ENCODE measurements around the gene GTSE1. TPM values are rescaled to one million over a fixed set of nuclear protein-coding genes. Genes with fewer than 3 reads are reported as not detected.

The GTSE1 gene
- total and polyA plus RNA-seq, 10 donors: 1.3 to 5.2 (median 3.0) TPM

GRCh38 chr22:46362934-46363515, 66.4 kb downstream of the GTSE1 start:
- Histone ChIP-seq H3K4me1 (peaks cover 0 to 16% (median 6%) of the 10 kb centered on the region in 6 donors), H3K36me3 (peaks cover 0 to 52% (median 10%) of the 10 kb centered on the region in 6 donors), H3K4me3 (no peak overlapping the region), H3K27me3 (replicated peaks in 1 of 7) (peaks cover 0 to 41% (median 12%) of the 10 kb centered on the region in 7 donors), H3K9me3 (no peaks in the 10 kb centered on the region), H3K27ac (no peak overlapping the region)
- TF ChIP-seq CTCF (IDR thresholded peaks at IDR 0.05 in 8 of 11, conservative IDR thresholded peaks at IDR 0.05 in 3 of 11) (no peak), POLR2A (IDR thresholded peaks at IDR 0.05) (no peak), POLR2AphosphoS5 (IDR thresholded peaks at IDR 0.05) (peak in 1 of 3 donors; percentile 5)
- intact Hi-C loops (cut with DNase I; ENCODE audit: low total_unique reads): no loop called here
- WGBS, 5 donors: 83 to 94% (median 89%) methylated on average over 13 to 15 of the region's 15 CpGs
- DNase-seq: peak; percentile 50

GRCh38 chr22:46363611-46364321, 67.1 kb downstream of the GTSE1 start:
- peak; percentile 60 for DNase-seq
- intact Hi-C loops (cut with DNase I; ENCODE audit: low total_unique reads): no loop called here
- Histone ChIP-seq H3K27ac (no peak overlapping the region), H3K36me3 (peaks cover 0 to 45% (median 3%) of the 10 kb centered on the region in 6 donors), H3K4me1 (peaks cover 0 to 16% (median 6%) of the 10 kb centered on the region in 6 donors), H3K4me3 (no peak overlapping the region), H3K27me3 (replicated peaks in 1 of 7) (peaks cover 0 to 41% (median 12%) of the 10 kb centered on the region in 7 donors), H3K9me3 (no peaks in the 10 kb centered on the region)
- 84 to 91% (median 90%) methylated on average over 26 to 35 of the region's 35 CpGs for WGBS, 5 donors
- TF ChIP-seq POLR2AphosphoS5 (IDR thresholded peaks at IDR 0.05): no peak
- no peak for TF ChIP-seq CTCF (IDR thresholded peaks at IDR 0.05 in 8 of 11, conservative IDR thresholded peaks at IDR 0.05 in 3 of 11)
- TF ChIP-seq POLR2A (IDR thresholded peaks at IDR 0.05): no peak

- Histone ChIP-seq H3K9me3 (no peaks in the 10 kb centered on the region), H3K4me3 (no peak overlapping the region), H3K27ac (no peak overlapping the region), H3K4me1 (peaks cover 0 to 16% (median 6%) of the 10 kb centered on the region in 6 donors), H3K36me3 (peaks cover 0 to 37% (median 0%) of the 10 kb centered on the region in 6 donors), H3K27me3 (replicated peaks in 1 of 7) (peaks cover 0 to 41% (median 12%) of the 10 kb centered on the region in 7 donors)
- TF ChIP-seq POLR2AphosphoS5 (IDR thresholded peaks at IDR 0.05) (no peak), POLR2A (IDR thresholded peaks at IDR 0.05) (no peak), CTCF (IDR thresholded peaks at IDR 0.05 in 8 of 11, conservative IDR thresholded peaks at IDR 0.05 in 3 of 11) (no peak)
- peak; percentile 76 for DNase-seq
- intact Hi-C loops (cut with DNase I; ENCODE audit: low total_unique reads): loop anchor here (5.0 kb wide), 1 partner anchor 178 kb away; no protein-coding TSS in a partner anchor
- WGBS, 5 donors: 65 to 90% (median 78%) methylated on average over 7 to 26 of the region's 26 CpGs
Measured at GRCh38 chr22:46364341-46365165, 67.9 kb downstream of the GTSE1 start.
